A673 (cell line): ENCODE measurements around the gene TMEM255A. TPM values are rescaled to one million over a fixed set of nuclear protein-coding genes. Genes with fewer than 3 reads are reported as not detected.

ENCODE experiments used
- BruUV-seq: library from RNA; stranded (reverse); fragments of 400-500 nt; replicated peaks from 2 replicates; lab custom pipeline; 2021; lab: Mats Ljungman, UMichigan
- CTCF ChIA-PET: fragments of 300-600 bp; sonication (Branson Sonifier 250); formaldehyde crosslinking; loops from one replicate; lab custom pipeline; 2022; ENCODE audit warnings: antibody characterized with exemption; lab: Charles Lee
- POLR2A ChIA-PET: fragments of 300-600 bp; sonication (Branson Sonifier 250); formaldehyde crosslinking; loops from one replicate; lab custom pipeline; 2022; ENCODE audit warnings: antibody characterized with exemption; ENCODE audit not compliant: low non-redundant PET; lab: Charles Lee
- DNase-seq: peaks from one replicate; pipeline ENCODE4 v3.0.0-alpha.2; 2015; ENCODE audit warnings: low spot score
- H3K27ac ChIP-seq: fragments of 200-600 bp; sonication (generic); 2 replicates; pipeline ENCODE4 v1.5.1; 2016; ENCODE audit warnings: mixed run types, low read depth, mild to moderate bottlenecking, mixed read lengths, antibody characterized with exemption, low read length; ENCODE audit not compliant: poor library complexity, severe bottlenecking
- H3K27me3 ChIP-seq: fragments of 200-600 bp; sonication (generic); replicated peaks from 2 replicates; pipeline ENCODE4 v1.6.1; 2017; ENCODE audit warnings: mixed run types, low read depth, mild to moderate bottlenecking, mixed read lengths, antibody characterized with exemption, low read length; ENCODE audit not compliant: insufficient read depth, poor library complexity
- H3K36me3 ChIP-seq: fragments of 200-600 bp; sonication (generic); 2 replicates; pipeline ENCODE4 v1.6.1; 2016; ENCODE audit warnings: mixed run types, mild to moderate bottlenecking, mixed read lengths, antibody characterized with exemption, low read length; ENCODE audit not compliant: insufficient read depth, poor library complexity, severe bottlenecking
- H3K4me1 ChIP-seq: fragments of 200-600 bp; sonication (generic); 2 replicates; pipeline ENCODE4 v1.6.1; 2017; ENCODE audit warnings: mixed run types, mild to moderate bottlenecking, mixed read lengths, antibody characterized with exemption, low read length; ENCODE audit not compliant: insufficient read depth, poor library complexity, severe bottlenecking
- H3K4me3 ChIP-seq: fragments of 200-600 bp; sonication (generic); 2 replicates; pipeline ENCODE4 v1.5.1; 2016; ENCODE audit warnings: low read depth, mixed run types, mild to moderate bottlenecking, mixed read lengths, low read length; ENCODE audit not compliant: poor library complexity, severe bottlenecking
- H3K9me3 ChIP-seq: fragments of 200-600 bp; sonication (generic); 2 replicates; pipeline ENCODE4 v1.6.1; 2016; ENCODE audit warnings: mixed run types, low read depth, mild to moderate bottlenecking, mixed read lengths, antibody characterized with exemption, low read length; ENCODE audit not compliant: poor library complexity, severe bottlenecking
- EZH2 ChIP-seq: fragments of 200-600 bp; sonication (generic); IDR thresholded peaks from 2 replicates; pipeline ENCODE4 v1.6.1; 2017; ENCODE audit warnings: borderline replicate concordance, low read depth, mild to moderate bottlenecking, mixed read lengths, antibody characterized with exemption, low read length; ENCODE audit not compliant: poor library complexity, severe bottlenecking
- intact Hi-C: fragments of 100-400 bp; cut with micrococcal nuclease; formaldehyde crosslinking; loops from one replicate; pipeline ENCODE4 v1.10.0; 2022; ENCODE audit not compliant: unreplicated experiment
- total RNA-seq: library from RNA; stranded (reverse); gene quantifications from 2 replicates; pipeline ENCODE4 v1.2.3, GENCODE V29; 2021
- TF ChIP-seq, protein P1 (sequence below): fragments of 300-800, 200-600 bp; sonication (generic); conservative IDR thresholded peaks from 2 replicates; pipeline ENCODE4 v1.5.1; 2017; ENCODE audit warnings: low read depth, mild to moderate bottlenecking, antibody characterized with exemption, low read length, moderate library complexity, mixed read lengths

The TMEM255A gene
- total RNA-seq, 1 experiment from 2014 or later, result 0.56 TPM

DNA sequence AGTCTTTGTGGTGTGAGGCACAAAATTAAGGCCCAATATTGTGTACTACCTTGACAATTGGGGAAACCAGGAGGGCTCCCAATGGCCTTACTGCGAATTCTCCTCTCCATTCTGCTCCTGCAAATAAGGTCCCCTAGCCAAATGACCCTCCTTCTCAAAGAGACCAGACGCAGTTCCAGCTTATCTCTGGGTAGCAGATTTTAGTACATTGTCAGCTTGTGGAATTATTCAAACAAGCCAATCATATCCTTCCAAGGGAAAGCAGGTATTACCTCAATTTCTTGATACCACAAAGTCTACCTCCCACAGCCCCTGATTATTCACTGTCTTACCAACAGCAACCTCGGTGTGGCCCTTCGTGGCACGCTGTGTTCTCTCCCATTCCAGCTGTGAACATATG is 68.4 kb downstream of the TMEM255A start:
- Histone ChIP-seq H3K9me3 (no peaks in the 10 kb centered on the region), H3K27me3 (peaks cover 14% of the 10 kb centered on the region), H3K4me1 (no peaks in the 10 kb centered on the region), H3K36me3 (no peaks in the 10 kb centered on the region), H3K27ac (no peak overlapping the region), H3K4me3 (no peak overlapping the region)
- no peak for TF ChIP-seq EZH2
- TF ChIP-seq, protein P1, sequence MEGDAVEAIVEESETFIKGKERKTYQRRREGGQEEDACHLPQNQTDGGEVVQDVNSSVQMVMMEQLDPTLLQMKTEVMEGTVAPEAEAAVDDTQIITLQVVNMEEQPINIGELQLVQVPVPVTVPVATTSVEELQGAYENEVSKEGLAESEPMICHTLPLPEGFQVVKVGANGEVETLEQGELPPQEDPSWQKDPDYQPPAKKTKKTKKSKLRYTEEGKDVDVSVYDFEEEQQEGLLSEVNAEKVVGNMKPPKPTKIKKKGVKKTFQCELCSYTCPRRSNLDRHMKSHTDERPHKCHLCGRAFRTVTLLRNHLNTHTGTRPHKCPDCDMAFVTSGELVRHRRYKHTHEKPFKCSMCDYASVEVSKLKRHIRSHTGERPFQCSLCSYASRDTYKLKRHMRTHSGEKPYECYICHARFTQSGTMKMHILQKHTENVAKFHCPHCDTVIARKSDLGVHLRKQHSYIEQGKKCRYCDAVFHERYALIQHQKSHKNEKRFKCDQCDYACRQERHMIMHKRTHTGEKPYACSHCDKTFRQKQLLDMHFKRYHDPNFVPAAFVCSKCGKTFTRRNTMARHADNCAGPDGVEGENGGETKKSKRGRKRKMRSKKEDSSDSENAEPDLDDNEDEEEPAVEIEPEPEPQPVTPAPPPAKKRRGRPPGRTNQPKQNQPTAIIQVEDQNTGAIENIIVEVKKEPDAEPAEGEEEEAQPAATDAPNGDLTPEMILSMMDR, result no peak
- ChIA-PET POLR2A (no interaction called here), CTCF (no interaction called here)
- no peak for DNase-seq
- no TSS peak for BruUV-seq
- intact Hi-C loops, result loop anchor here (10.0 kb wide), 1 partner anchor 212 kb away; no protein-coding TSS in a partner anchor

DNA sequence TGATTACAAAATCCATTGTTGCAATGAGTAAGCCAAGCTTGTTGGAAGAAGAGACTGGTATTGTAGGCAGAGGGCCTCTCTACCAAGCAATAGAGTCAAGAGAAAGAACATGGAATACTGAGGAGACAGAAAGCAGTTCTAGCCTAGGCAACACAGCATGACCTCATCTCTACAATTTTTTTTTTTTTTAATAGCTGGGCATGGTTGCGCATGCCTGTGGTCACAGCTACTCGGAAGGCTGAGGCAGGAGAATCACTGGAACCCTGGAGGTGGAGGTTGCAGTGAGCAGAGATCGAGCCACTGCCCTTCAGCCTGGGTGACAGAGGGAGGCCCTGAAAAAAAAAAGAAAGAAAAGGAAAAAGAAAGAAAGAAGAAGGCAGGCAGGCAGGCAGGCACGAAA is 72.3 kb downstream of the TMEM255A start:
- no peaks in the 10 kb centered on the region for H3K36me3 ChIP-seq
- no peak overlapping the region for H3K4me3 ChIP-seq
- no peaks in the 10 kb centered on the region for H3K9me3 ChIP-seq
- BruUV-seq, result no TSS peak
- intact Hi-C loops, result no loop called here
- H3K4me1 ChIP-seq, result no peaks in the 10 kb centered on the region
- H3K27me3 ChIP-seq, result no peaks in the 10 kb centered on the region
- H3K27ac ChIP-seq, result no peak overlapping the region
- no peak for TF ChIP-seq EZH2
- TF ChIP-seq, protein P1, result no peak
- CTCF ChIA-PET, result no interaction called here
- POLR2A ChIA-PET, result no interaction called here
- no peak for DNase-seq

DNA sequence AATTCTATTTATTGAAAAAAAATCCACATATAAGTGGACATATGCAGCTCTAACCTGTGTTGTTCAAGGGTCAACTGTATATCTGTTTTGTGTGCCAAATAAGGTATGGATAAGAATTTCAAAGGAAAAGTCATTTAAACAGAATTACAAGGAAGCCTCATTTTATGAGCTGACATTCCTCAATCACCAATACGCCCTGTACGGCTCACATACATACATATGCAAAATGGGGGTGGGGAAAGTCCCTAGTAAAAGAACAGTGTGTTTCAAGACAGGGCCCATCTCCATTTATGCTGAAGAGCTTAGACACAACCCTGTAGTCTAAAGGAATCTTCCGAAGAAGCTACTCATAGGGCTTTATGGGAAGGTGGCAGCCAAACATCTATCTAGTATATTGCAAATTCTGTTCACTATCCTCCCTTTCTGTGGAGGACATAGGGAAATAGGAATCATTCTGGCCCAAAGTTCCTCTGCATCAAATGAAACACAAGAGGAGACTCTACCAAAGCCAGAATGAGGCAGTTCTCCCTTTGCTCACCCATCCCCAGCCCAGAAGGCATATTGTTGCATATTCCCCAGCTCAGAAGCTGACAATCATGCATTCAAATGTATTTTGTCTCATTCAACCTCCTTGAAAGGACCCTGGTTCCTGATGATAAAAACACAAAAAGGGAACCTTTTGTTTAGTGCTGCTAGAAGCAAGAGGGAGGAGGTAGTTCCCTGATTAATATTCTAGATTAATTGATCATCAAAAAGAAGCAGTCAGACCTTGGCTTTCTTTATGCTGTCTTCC is 74.4 kb downstream of the TMEM255A start:
- peaks cover 2% of the 10 kb centered on the region for H3K9me3 ChIP-seq
- CTCF ChIA-PET, result no interaction called here
- H3K27ac ChIP-seq, result no peak overlapping the region
- H3K27me3 ChIP-seq, result no peaks in the 10 kb centered on the region
- no peak overlapping the region for H3K4me3 ChIP-seq
- TF ChIP-seq, protein P1, result no peak
- no peak for TF ChIP-seq EZH2
- intact Hi-C loops, result no loop called here
- no peaks in the 10 kb centered on the region for H3K4me1 ChIP-seq
- DNase-seq, result no peak
- POLR2A ChIA-PET, result no interaction called here
- no TSS peak for BruUV-seq
- H3K36me3 ChIP-seq, result no peaks in the 10 kb centered on the region
